ENCODE measurements around the gene PKMYT1.

GRCh38 chr16:3022684-3023414 lies 42.6 kb upstream of the PKMYT1 start:
- TF ChIP-seq CTCF (IDR thresholded peaks at IDR 0.05) (no peak), POLR2A (IDR thresholded peaks at IDR 0.05) (no peak)

Measured in thyroid gland (tissue), 4 donors.